Measurements from ENCODE around the gene ZNF277.

Gene ZNF277

GRCh38 chr7:112254709-112255387, 48.4 kb downstream of the ZNF277 start:
- no peak for DNase-seq (ENCODE audit: low spot score)

- DNase-seq (ENCODE audit: low spot score), result no peak
These were observed 48.9 kb downstream of the ZNF277 start for GRCh38 chr7:112255388-112255720.

GRCh38 chr7:112257073-112257472, 50.6 kb downstream of the ZNF277 start:
- DNase-seq (ENCODE audit: low spot score), result no peak

GRCh38 chr7:112260911-112261310, 54.4 kb downstream of the ZNF277 start:
- no peak for DNase-seq (ENCODE audit: low spot score)

GRCh38 chr7:112262036-112262435, 55.5 kb downstream of the ZNF277 start:
- no peak for DNase-seq (ENCODE audit: low spot score)

GRCh38 chr7:112262855-112263487, 56.5 kb downstream of the ZNF277 start:
- no peak for DNase-seq (ENCODE audit: low spot score)

- DNase-seq (ENCODE audit: low spot score), result no peak
These were observed 57.0 kb downstream of the ZNF277 start for GRCh38 chr7:112263519-112263918.

GRCh38 chr7:112266141-112266540, 59.6 kb downstream of the ZNF277 start:
- no peak for DNase-seq (ENCODE audit: low spot score)

- no peak for DNase-seq (ENCODE audit: low spot score)
These were observed 60.2 kb downstream of the ZNF277 start for GRCh38 chr7:112266595-112267270.

GRCh38 chr7:112267944-112268691, 61.6 kb downstream of the ZNF277 start:
- DNase-seq (ENCODE audit: low spot score), result no peak

GRCh38 chr7:112271162-112271561, 64.7 kb downstream of the ZNF277 start:
- DNase-seq (ENCODE audit: low spot score), result no peak

GRCh38 chr7:112272921-112273561, 66.5 kb downstream of the ZNF277 start:
- no peak for DNase-seq (ENCODE audit: low spot score)

GRCh38 chr7:112279042-112279441, 72.5 kb downstream of the ZNF277 start:
- DNase-seq (ENCODE audit: low spot score), result no peak

GRCh38 chr7:112280267-112280666, 73.8 kb downstream of the ZNF277 start:
- no peak for DNase-seq (ENCODE audit: low spot score)

- DNase-seq (ENCODE audit: low spot score), result no peak
These were observed 76.1 kb downstream of the ZNF277 start for GRCh38 chr7:112282476-112283188.

- no peak for DNase-seq (ENCODE audit: low spot score)
These were observed 77.0 kb downstream of the ZNF277 start for GRCh38 chr7:112283382-112283910.

GRCh38 chr7:112286250-112287086, 80.0 kb downstream of the ZNF277 start:
- no peak for DNase-seq (ENCODE audit: low spot score)

GRCh38 chr7:112288301-112288700, 81.8 kb downstream of the ZNF277 start:
- DNase-seq (ENCODE audit: low spot score), result no peak

- DNase-seq (ENCODE audit: low spot score), result no peak
These were observed 83.6 kb downstream of the ZNF277 start for GRCh38 chr7:112290065-112290464.

GRCh38 chr7:112292162-112292561, 85.7 kb downstream of the ZNF277 start:
- DNase-seq (ENCODE audit: low spot score), result no peak

All from hematopoietic multipotent progenitor cell treated with erythropoietin and hydrocortisone succinate and interleukin-3 and kit ligand, for 15 days (in vitro differentiated cells).